Epidermal melanocyte (primary cell): ENCODE data around the gene ZNF511.

ENCODE experiments used
- DNase-seq: peaks from one replicate; pipeline ENCODE4 v3.0.0; 2011; ENCODE audit warnings: low spot score; ENCODE audit not compliant: insufficient read length

Gene ZNF511

GRCh38 chr10:133334503-133335245, 26.0 kb downstream of the ZNF511 start:
- DNase-seq, result no peak

DNA sequence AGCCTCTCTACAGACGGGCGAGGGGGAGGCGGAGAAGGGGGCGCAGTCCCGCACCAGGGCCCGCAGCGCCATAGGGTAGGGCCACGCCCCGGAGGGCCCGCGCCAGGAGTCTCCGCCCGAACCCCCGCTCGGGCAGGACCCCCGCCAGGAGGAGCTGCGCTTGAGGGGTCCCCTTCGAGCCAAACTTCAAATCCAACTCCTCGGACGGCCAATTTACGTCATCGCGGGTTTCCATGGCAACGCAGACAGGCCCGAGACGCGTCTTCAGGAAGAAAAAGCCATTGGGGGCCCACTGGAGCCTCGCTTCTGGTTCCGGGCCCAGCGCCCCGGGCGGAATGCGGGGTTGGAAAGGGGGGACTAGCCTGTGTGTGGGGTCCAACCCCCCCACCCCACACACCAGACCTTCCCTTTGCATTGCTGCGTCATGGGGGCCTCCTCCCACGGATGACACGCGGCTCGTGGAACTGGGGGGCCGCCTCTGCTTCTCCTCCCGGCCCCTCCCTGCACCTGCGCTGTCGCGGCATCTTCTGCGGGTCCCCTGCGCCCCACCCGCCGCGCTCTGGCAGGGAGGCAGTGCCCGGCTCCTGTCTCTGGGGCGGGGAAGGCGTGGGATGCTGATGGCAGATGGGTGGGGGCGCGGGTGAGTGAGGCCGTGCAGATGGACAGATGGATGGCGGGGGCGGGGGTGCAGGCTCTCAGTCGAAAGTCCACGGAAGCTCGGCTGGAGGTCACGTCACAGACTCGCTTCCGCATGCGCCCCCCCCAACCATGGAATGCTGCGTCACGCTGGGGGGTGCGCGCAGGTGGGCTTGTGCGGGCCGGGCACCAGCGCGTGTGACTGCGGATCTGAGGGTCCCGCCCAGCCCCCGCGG, 26.8 kb downstream of the ZNF511 start:
- no peak for DNase-seq

DNA sequence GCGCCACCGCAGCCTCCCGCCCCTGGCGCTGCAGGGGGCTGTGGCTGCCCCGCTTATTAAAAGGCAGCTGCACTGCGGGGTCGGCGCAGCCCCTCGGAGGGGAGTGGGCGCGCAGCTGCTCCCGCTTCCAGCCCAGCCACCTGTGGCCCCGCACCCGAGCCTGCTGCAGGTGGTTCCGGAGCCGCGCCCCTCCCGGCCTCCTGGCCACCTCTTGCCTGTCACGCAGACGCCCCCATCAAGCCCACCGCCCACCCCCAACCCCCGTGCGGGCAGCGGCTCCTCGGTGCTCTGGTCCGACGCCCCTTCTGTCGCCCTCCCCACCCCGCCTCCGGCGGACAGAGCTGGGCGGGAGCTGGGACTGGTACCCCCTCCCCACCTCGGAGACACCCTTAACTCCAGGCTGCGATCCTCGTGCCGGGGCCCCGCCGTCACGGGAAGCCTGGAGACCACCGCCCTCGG, 27.4 kb downstream of the ZNF511 start:
- no peak for DNase-seq

DNA sequence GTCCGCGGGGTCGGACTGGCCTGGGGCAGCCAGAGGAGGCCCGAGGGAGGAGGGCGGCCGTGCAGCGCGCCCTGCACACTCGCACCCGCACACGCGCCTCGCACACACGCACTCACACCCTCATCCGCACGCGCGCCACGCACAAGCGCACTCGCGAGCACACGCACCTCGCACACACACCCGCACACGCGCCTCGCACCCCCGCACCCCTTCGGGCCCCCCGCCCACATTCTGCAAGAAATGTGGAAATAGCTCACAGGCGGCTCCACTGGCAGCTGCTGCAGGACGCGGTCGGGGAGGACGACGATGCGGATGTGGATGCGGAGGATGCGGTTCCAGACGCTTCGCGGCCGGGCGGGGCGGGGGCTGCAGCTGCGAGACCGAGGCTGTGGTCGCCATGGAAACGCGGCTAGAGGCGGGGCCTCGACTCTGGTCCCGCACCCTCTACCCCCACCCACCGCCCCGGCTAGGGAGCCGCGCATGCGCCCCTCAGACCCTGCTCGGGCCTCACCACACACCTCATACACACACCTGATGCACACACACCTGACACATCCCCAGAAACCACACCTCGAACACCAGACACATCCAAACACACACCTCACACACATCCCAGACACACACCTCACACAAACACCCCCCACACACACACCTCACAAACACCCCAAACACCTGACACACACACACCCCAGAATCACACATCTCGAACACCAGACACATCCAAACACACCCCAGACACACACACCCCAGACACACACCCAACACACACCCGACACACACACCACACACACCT, 28.1 kb downstream of the ZNF511 start, which contains the start of gene CALY:
TSS of gene CALY (minus strand) at position 320 of the 793 bp plus-strand sequence. CDS start 7,907 bp downstream, outside the sequence.
- DNase-seq, result no peak

DNA sequence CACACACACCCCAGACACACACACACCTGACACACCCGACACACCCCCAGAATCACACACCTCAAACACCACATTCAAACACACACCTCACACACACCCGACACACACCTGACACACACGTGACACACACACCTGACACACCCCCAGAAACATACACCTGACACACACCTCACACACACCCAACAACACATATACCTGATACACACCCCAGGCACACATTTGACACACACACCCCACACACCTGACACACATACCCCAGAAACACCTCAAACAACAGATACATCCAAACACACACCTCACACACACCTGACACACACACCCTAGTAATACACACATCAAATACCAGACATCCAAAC, 28.6 kb downstream of the ZNF511 start:
- DNase-seq, result no peak

GRCh38 chr10:133338080-133339071, 29.7 kb downstream of the ZNF511 start:
- DNase-seq, result no peak

DNA sequence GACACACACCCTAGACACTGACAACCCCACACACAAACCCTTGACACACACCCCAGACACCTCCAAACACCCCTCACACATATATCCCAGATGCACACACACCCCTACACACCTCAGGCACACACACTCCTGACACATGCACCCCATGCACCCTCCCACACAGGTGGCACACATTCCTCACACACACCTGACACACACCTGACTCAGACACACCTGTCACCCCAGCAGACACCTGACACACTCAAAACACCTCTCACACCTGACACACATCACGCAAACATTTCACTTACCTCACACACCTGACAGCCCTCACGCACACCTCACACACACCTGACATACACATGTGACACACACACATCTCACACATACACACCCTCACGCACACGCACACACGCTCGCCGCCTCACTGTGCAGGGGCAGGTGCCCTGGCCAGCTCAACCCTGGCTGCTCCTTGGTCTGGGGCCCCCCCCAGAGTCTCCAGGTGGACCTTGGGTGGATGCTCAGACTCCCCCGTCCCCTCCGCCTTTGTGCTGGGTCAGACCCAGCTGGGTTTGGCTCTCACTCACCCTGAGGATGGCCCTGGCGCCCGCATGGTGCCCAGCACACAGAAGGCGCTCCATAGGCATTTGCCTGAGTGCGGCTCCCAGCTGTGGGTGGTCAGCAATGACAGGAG, 31.1 kb downstream of the ZNF511 start:
- DNase-seq, result no peak

GRCh38 chr10:133341983-133342382, 33.3 kb downstream of the ZNF511 start:
- no peak for DNase-seq

DNA sequence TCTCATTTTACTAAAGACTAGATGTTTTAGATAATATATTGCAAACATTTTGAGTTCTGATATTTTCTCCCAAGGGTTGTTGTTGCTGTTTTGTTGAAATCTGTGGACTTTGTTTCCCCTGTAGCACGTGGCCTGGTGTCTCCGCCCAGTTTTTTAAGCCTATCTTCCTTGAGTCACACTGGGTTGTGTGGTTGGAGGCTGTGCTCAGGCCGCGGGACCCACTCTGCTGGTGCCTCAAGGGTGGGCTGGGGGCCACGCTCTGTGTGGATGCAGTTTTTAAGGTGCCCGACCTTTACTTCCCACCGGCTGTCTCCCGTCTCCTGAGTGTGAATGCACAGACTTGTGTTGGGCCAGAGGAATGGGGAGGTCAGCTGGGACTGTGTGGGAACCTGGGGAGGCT, 34.2 kb downstream of the ZNF511 start:
- DNase-seq, result no peak

- no peak for DNase-seq
Measured at GRCh38 chr10:133343558-133343957, 34.8 kb downstream of the ZNF511 start.

GRCh38 chr10:133344236-133344635, 35.5 kb downstream of the ZNF511 start:
- no peak for DNase-seq

- DNase-seq, result no peak
Measured at GRCh38 chr10:133346413-133346812, 37.7 kb downstream of the ZNF511 start.

- no peak for DNase-seq
Measured at GRCh38 chr10:133347710-133348517, 39.2 kb downstream of the ZNF511 start.

DNA sequence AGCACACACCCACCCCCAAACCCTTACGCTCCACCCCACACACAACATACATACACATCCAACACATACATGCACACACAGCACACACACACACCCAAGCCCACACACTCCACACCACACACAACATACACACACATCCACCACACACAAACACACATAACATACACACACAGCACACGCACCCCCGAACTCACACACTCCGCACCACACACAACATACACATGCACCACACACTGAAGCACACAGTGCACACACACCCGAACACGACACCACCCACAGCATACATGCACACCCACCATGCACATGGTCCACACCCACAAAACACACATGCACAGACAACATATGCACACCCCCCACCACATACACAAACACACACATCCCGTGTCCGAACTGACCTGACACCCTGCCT, 40.5 kb downstream of the ZNF511 start:
- DNase-seq, result no peak

GRCh38 chr10:133349577-133350011, 40.9 kb downstream of the ZNF511 start:
- DNase-seq, result no peak

DNA sequence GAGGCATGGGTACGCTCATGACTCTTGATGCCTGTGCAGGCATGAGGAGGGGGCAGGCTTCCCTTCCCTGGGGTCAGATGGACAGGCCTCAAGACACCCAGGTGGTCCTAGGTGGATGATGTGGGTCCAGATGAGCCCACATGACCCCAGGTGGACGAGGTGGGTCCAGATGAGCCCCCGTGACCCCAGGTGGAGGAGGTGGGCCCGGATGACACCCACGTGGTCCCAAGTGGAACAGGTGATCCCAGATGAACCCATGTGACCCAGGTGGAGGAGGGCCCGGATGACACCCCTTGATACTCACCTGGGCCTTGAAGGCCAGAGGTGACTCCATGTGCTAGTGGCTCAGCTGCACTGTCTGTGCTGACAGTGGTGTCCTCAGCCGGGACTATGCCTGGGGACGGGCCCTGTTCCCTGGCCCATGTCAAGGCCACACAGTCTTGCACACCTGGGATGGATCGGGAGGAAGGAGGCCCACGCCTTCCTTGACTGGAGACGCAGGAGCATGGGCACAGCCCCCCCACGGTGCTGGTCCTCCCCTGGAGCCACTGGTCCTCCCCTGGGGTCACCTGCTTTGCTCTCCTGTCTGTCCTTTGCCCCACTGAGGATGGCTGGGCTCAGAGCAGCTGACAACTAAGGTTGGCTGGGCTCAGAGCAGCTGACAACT, 41.7 kb downstream of the ZNF511 start:
- DNase-seq, result no peak

DNA sequence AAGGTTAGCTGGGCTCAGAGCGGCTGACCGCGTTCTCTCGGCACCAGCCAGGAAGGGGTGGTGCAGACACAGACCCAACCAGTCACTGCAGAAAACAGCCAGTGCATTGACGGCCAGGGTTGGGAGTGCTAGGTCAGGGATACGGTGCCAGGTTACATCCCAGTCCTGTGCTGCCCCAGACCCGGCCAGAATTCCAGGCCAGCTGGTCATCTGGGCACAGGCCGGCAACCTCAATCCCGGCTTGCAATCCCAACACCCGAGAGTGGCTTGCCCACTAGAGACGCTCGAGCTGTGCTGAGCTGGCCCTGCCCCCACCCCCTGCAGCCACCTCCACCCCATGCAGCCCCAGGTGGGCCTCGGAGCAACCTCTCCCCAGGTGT, 42.2 kb downstream of the ZNF511 start:
- DNase-seq, result no peak
